ENCODE results near the gene IGSF8.

GRCh38 chr1:160143695-160144094, 45.3 kb upstream of the IGSF8 start:
- no peak for TF ChIP-seq CTCF (IDR thresholded peaks at IDR 0.05)
- TF ChIP-seq POLR2A (IDR thresholded peaks at IDR 0.05), result no peak
